ENCODE data around the gene TFRC.
A peak's percentile ranks its signal among the peaks of the same experiment; 100 is the strongest.

Gene TFRC

DNA sequence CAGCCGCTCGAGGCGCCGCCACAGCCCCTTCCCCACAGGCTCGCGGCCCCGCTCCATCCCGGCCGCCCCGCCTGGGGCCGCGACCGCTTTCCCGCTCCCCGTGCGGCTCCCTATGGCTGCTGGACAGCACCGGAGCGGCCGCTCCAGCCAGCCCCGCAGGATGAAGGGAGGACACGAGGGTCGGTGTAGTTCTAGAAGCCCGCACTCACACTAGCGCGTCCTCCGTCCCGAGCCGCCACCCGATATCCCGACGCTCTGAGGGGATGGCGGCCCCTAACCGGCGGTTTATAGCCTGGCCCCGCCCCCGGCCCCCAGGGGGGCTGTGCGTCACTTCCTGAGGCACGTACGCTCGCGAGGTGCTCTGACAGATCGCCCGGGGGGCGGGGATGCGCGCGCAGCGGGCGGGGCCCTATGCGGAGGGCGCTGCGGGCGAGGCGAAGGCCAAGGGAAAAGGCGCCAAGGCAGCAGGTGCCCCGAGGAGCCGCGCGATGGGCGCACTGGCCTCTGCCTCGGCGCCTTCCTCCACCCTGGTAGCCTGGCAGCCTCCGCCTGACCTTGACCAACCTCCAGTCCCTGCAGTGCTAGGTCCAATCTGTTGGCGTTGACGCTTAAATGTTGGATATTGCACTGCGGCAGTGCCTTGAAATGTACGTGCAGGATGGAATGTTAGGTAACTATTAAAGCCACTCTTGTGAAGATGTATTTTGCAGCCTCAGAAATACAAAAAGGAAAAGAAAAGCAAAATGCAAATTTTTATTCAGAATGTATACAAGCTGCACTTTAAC lies at the start of gene TFRC:
TFRC (minus strand) TSS at position 257 of the 785 bp plus-strand sequence. CDS start 4,991 bp downstream, outside the sequence.
- in situ Hi-C loops (cut with HindIII; ENCODE audit: low sequenced_read_pairs): no loop called here
- peak; percentile 90 for DNase-seq (ENCODE audit: low read depth, low spot score)
- H3K4me3 ChIP-seq (ENCODE audit: low read depth, low read length): peak within 1 kb of the TSS; percentile 74
- TF ChIP-seq, protein P1, sequence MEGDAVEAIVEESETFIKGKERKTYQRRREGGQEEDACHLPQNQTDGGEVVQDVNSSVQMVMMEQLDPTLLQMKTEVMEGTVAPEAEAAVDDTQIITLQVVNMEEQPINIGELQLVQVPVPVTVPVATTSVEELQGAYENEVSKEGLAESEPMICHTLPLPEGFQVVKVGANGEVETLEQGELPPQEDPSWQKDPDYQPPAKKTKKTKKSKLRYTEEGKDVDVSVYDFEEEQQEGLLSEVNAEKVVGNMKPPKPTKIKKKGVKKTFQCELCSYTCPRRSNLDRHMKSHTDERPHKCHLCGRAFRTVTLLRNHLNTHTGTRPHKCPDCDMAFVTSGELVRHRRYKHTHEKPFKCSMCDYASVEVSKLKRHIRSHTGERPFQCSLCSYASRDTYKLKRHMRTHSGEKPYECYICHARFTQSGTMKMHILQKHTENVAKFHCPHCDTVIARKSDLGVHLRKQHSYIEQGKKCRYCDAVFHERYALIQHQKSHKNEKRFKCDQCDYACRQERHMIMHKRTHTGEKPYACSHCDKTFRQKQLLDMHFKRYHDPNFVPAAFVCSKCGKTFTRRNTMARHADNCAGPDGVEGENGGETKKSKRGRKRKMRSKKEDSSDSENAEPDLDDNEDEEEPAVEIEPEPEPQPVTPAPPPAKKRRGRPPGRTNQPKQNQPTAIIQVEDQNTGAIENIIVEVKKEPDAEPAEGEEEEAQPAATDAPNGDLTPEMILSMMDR (IDR thresholded peaks at IDR 0.05; ENCODE audit: low read depth, low read length): no peak

DNA sequence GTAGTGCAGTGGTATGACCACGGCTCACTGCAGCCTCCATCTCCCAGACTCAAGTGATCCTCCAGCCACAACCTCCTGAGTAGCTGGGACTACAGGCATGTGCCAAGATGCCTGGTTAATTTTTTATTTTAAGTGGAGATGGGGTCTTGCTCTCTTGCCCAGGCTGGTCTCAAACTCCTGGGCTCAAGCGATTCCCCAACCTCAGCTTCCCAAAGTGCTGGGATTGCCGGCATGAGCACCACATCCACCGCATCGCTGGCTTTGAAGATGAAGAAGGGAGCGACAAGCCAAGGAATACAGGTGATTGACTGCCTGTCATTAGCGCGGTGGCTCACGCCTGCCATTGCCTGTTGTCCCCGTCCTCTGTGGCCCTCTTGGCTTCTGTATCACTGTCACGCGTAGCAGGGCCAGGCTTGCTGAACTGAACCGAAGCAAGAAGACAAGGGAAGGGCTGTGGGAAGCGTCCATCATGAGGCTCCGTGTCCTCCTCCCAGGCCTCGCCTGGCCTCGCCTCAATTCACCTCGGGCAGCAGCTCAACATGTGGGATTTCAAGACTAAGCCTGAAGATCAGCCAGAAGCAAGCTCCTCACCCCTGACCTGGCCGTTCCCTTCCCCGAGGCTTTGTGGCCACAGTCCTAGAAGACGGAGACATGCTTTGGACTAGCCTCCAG lies 46.4 kb upstream of the TFRC start:
- in situ Hi-C loops (cut with HindIII; ENCODE audit: low sequenced_read_pairs): no loop called here
- no peak for DNase-seq (ENCODE audit: low read depth, low spot score)
- H3K4me3 ChIP-seq (ENCODE audit: low read depth, low read length): no peak overlapping the region
- TF ChIP-seq, protein P1 (IDR thresholded peaks at IDR 0.05; ENCODE audit: low read depth, low read length): no peak

DNA sequence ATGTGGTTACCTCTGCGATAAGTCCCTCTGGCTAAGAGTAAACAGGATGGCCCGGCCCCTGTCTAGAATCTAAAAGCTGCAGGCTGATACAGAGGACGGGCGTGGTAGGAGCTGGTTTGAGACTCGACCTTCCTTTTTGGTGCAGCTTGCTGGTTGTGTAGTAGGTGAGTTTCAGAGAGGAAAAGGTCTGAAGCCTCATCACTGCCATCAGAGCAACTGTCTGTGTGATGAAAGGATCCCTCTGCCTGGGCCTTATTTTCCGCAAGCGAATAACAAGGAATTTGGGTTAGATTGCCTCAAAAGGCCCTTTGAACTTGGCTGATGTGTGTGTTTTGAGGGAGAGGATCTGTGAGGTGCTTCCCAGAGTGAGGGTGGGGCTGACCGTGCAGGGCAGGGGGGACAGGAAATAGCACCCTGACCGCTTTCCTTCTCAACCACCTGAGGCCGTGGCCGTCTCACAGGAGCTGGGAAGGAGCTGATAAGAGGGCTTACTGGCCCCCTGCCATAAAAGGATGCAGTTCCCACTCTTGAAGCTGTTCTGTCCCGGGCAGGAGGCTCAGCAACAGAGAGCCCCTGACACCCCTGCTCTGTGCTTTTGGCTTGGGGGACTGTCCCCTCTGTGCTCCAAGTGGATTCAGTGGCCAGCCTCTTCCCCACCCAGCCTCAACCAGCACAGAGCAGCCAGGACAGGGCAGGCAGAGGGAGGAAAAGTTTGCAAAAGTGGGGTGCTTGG lies 45.6 kb upstream of the TFRC start:
- DNase-seq (ENCODE audit: low read depth, low spot score): no peak
- TF ChIP-seq, protein P1 (IDR thresholded peaks at IDR 0.05; ENCODE audit: low read depth, low read length): no peak
- in situ Hi-C loops (cut with HindIII; ENCODE audit: low sequenced_read_pairs): no loop called here
- no peak overlapping the region for H3K4me3 ChIP-seq (ENCODE audit: low read depth, low read length)

DNA sequence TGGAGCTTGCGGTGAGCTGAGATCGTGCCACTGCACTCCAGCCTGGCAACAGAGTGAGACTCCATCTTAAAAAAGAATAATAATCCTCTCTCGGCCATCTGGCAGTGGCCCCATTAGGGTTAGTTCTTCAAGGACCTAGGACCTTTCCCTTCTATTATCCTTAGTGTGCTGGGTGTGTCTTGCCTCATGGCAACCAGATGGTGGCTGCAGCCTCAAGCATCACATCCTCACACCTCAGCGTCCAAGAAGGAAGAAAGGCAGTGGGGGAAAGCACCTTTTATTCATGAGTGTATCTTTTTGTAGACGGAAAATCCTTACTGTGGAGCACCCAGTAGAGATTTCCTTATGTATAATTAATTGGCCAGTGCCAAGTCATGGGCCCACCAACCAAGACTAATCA lies 42.7 kb upstream of the TFRC start:
- TF ChIP-seq, protein P1 (IDR thresholded peaks at IDR 0.05; ENCODE audit: low read depth, low read length): no peak
- no peak for DNase-seq (ENCODE audit: low read depth, low spot score)
- in situ Hi-C loops (cut with HindIII; ENCODE audit: low sequenced_read_pairs): no loop called here
- no peak overlapping the region for H3K4me3 ChIP-seq (ENCODE audit: low read depth, low read length)

DNA sequence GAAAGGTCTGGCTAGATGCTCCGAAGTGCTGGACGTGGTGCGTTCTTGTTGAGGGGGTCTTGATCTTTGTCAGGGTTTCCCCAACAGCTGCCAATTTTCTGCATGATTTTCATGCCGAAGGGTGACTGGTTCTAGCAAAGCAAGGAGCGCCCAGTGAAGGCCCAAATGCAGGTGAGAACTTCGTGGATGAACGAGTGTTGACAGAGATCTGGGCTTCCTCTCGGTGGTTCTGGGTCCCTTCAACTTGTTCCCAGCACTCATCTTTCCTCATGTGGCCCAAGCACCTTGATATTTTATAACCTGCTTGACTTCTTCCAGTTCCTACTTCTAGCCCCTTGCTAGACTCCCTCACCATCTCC lies 40.8 kb upstream of the TFRC start:
- in situ Hi-C loops (cut with HindIII; ENCODE audit: low sequenced_read_pairs): no loop called here
- no peak for DNase-seq (ENCODE audit: low read depth, low spot score)
- TF ChIP-seq, protein P1 (IDR thresholded peaks at IDR 0.05; ENCODE audit: low read depth, low read length): no peak
- H3K4me3 ChIP-seq (ENCODE audit: low read depth, low read length): no peak overlapping the region

DNA sequence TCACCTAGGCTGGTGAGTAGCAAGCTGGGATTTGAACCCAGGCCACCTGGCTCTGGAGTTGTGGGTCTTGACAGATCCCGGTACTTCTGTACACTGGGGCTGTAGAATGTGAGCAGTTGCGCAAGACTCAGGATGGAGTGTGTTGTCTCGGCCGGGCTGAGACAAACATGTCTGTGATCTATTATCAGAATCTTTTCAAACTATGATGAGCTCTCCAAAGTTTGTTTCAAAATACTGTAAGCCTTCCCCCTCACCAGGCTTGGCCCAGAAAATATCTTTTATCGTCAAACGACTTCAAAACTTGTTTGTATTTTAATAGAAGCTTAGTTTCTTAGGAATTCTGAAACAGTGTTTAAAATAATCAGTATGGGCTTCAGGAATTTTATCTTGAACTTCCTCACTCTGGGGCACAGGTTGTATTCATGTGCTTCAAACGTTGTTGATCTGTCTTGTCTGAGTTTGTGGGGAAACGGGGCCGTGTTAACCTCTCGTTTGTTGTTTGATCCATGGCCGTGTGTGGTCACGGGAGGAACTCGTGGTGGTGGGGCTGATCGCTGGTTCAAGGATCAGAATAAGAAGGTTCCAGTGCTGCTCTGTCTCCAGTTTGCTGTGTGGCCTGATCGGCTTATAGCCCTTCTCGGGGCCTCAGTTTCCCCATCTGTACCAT lies 40.3 kb upstream of the TFRC start:
- DNase-seq (ENCODE audit: low read depth, low spot score): no peak
- no peak overlapping the region for H3K4me3 ChIP-seq (ENCODE audit: low read depth, low read length)
- in situ Hi-C loops (cut with HindIII; ENCODE audit: low sequenced_read_pairs): no loop called here
- TF ChIP-seq, protein P1 (IDR thresholded peaks at IDR 0.05; ENCODE audit: low read depth, low read length): no peak

Measured in astrocyte of the spinal cord (primary cell).